ENCODE measurements around the gene SAP130. TPM values are rescaled to one million over a fixed set of nuclear protein-coding genes. Genes with fewer than 3 reads are reported as not detected.
"Not testable (repeated sequence)": the region's sequence is repeated elsewhere in the genome, so short reads cannot be mapped to it uniquely, and the experiment has no call there.

The SAP130 gene
- total and polyA plus RNA-seq, 9 donors, result 4.5 to 17.2 (median 13.8) TPM

GRCh38 chr2:127935337-127935736 lies 92.5 kb downstream of the SAP130 start:
- no peaks in the 10 kb centered on the region for H3K4me1 ChIP-seq (ENCODE audit: control insufficient read depth, insufficient read depth, low read length)
- H3K4me3 ChIP-seq (ENCODE audit: low read length), result no peak overlapping the region
- 70% methylated on average over 2 of the region's 6 CpGs for WGBS (ENCODE audit: insufficient coverage)
- no peak overlapping the region for H3K27ac ChIP-seq (ENCODE audit: low read length)
- H3K36me3 ChIP-seq (ENCODE audit: control insufficient read depth, insufficient read depth, low read length), result no peaks in the 10 kb centered on the region
- no peaks in the 10 kb centered on the region for H3K27me3 ChIP-seq (ENCODE audit: control insufficient read depth, insufficient read depth, low read length)
- H3K9me3 ChIP-seq (replicated peaks; ENCODE audit: control insufficient read depth, low read depth, low read length), result no peaks in the 10 kb centered on the region
- DNase-seq, result no peak

GRCh38 chr2:127932199-127932876 lies 95.5 kb downstream of the SAP130 start:
- Histone ChIP-seq H3K4me1 (ENCODE audit: control insufficient read depth, insufficient read depth, low read length) (no peaks in the 10 kb centered on the region), H3K27ac (ENCODE audit: low read length) (no peak overlapping the region), H3K4me3 (ENCODE audit: low read length) (no peak overlapping the region), H3K36me3 (ENCODE audit: control insufficient read depth, insufficient read depth, low read length) (no peaks in the 10 kb centered on the region), H3K9me3 (replicated peaks; ENCODE audit: control insufficient read depth, low read depth, low read length) (no peaks in the 10 kb centered on the region), H3K27me3 (ENCODE audit: control insufficient read depth, insufficient read depth, low read length) (no peaks in the 10 kb centered on the region)
- 80% methylated on average over 1 of the region's 7 CpGs for WGBS (ENCODE audit: insufficient coverage)
- DNase-seq, result no peak

GRCh38 chr2:127929449-127929848 lies 98.4 kb downstream of the SAP130 start:
- DNase-seq, result no peak
- no peaks in the 10 kb centered on the region for H3K9me3 ChIP-seq (replicated peaks; ENCODE audit: control insufficient read depth, low read depth, low read length)
- H3K4me1 ChIP-seq (ENCODE audit: control insufficient read depth, insufficient read depth, low read length), result no peaks in the 10 kb centered on the region
- no peaks in the 10 kb centered on the region for H3K36me3 ChIP-seq (ENCODE audit: control insufficient read depth, insufficient read depth, low read length)
- no peak overlapping the region for H3K27ac ChIP-seq (ENCODE audit: low read length)
- no CpG with 5 or more reads among the region's 1 CpG for WGBS (ENCODE audit: insufficient coverage)
- no peak overlapping the region for H3K4me3 ChIP-seq (ENCODE audit: low read length)
- H3K27me3 ChIP-seq (ENCODE audit: control insufficient read depth, insufficient read depth, low read length), result no peaks in the 10 kb centered on the region

GRCh38 chr2:127927384-127927783 lies 100.5 kb downstream of the SAP130 start:
- Histone ChIP-seq H3K4me1 (ENCODE audit: control insufficient read depth, insufficient read depth, low read length) (no peaks in the 10 kb centered on the region), H3K36me3 (ENCODE audit: control insufficient read depth, insufficient read depth, low read length) (no peaks in the 10 kb centered on the region), H3K27ac (ENCODE audit: low read length) (no peak overlapping the region), H3K9me3 (replicated peaks; ENCODE audit: control insufficient read depth, low read depth, low read length) (no peaks in the 10 kb centered on the region), H3K4me3 (ENCODE audit: low read length) (no peak overlapping the region), H3K27me3 (ENCODE audit: control insufficient read depth, insufficient read depth, low read length) (no peaks in the 10 kb centered on the region)
- DNase-seq, result no peak
- WGBS (ENCODE audit: insufficient coverage), result no CpG with 5 or more reads among the region's 3 CpGs

- no peak overlapping the region for H3K4me3 ChIP-seq (ENCODE audit: low read length)
- 95% methylated on average over 4 of the region's 4 CpGs for WGBS (ENCODE audit: insufficient coverage)
- H3K9me3 ChIP-seq (replicated peaks; ENCODE audit: control insufficient read depth, low read depth, low read length), result no peaks in the 10 kb centered on the region
- H3K27me3 ChIP-seq (ENCODE audit: control insufficient read depth, insufficient read depth, low read length), result no peaks in the 10 kb centered on the region
- H3K4me1 ChIP-seq (ENCODE audit: control insufficient read depth, insufficient read depth, low read length), result no peaks in the 10 kb centered on the region
- no peak for DNase-seq
- H3K36me3 ChIP-seq (ENCODE audit: control insufficient read depth, insufficient read depth, low read length), result no peaks in the 10 kb centered on the region
- H3K27ac ChIP-seq (ENCODE audit: low read length), result no peak overlapping the region
Observed at GRCh38 chr2:127917916-127918315, 109.9 kb downstream of the SAP130 start.

- DNase-seq, result no peak
- WGBS (ENCODE audit: insufficient coverage), result 80% methylated on average over 1 of the region's 8 CpGs
- no peaks in the 10 kb centered on the region for H3K27me3 ChIP-seq (ENCODE audit: control insufficient read depth, insufficient read depth, low read length)
- H3K36me3 ChIP-seq (ENCODE audit: control insufficient read depth, insufficient read depth, low read length), result no peaks in the 10 kb centered on the region
- H3K4me3 ChIP-seq (ENCODE audit: low read length), result no peak overlapping the region
- H3K9me3 ChIP-seq (replicated peaks; ENCODE audit: control insufficient read depth, low read depth, low read length), result no peaks in the 10 kb centered on the region
- H3K27ac ChIP-seq (ENCODE audit: low read length), result no peak overlapping the region
- H3K4me1 ChIP-seq (ENCODE audit: control insufficient read depth, insufficient read depth, low read length), result no peaks in the 10 kb centered on the region
Observed at GRCh38 chr2:127913808-127914457, 113.9 kb downstream of the SAP130 start.

- Histone ChIP-seq H3K9me3 (replicated peaks; ENCODE audit: control insufficient read depth, low read depth, low read length) (no peaks in the 10 kb centered on the region), H3K27ac (ENCODE audit: low read length) (no peak overlapping the region), H3K27me3 (ENCODE audit: control insufficient read depth, insufficient read depth, low read length) (no peaks in the 10 kb centered on the region), H3K4me1 (ENCODE audit: control insufficient read depth, insufficient read depth, low read length) (no peaks in the 10 kb centered on the region), H3K36me3 (ENCODE audit: control insufficient read depth, insufficient read depth, low read length) (no peaks in the 10 kb centered on the region), H3K4me3 (ENCODE audit: low read length) (no peak overlapping the region)
- WGBS (ENCODE audit: insufficient coverage), result no CpG with 5 or more reads among the region's 2 CpGs
- DNase-seq, result no peak
Observed at GRCh38 chr2:127911737-127912136, 116.1 kb downstream of the SAP130 start.

- no peak overlapping the region for H3K4me3 ChIP-seq (ENCODE audit: low read length)
- H3K4me1 ChIP-seq (ENCODE audit: control insufficient read depth, insufficient read depth, low read length), result no peaks in the 10 kb centered on the region
- no peak overlapping the region for H3K27ac ChIP-seq (ENCODE audit: low read length)
- H3K36me3 ChIP-seq (ENCODE audit: control insufficient read depth, insufficient read depth, low read length), result no peaks in the 10 kb centered on the region
- no peaks in the 10 kb centered on the region for H3K9me3 ChIP-seq (replicated peaks; ENCODE audit: control insufficient read depth, low read depth, low read length)
- no peaks in the 10 kb centered on the region for H3K27me3 ChIP-seq (ENCODE audit: control insufficient read depth, insufficient read depth, low read length)
- no peak for DNase-seq
- 100% methylated on average over 1 of the region's 3 CpGs for WGBS (ENCODE audit: insufficient coverage)
Observed at GRCh38 chr2:127910415-127910814, 117.4 kb downstream of the SAP130 start.

- Histone ChIP-seq H3K27ac (ENCODE audit: low read length) (no peak overlapping the region), H3K27me3 (ENCODE audit: control insufficient read depth, insufficient read depth, low read length) (no peaks in the 10 kb centered on the region), H3K4me1 (ENCODE audit: control insufficient read depth, insufficient read depth, low read length) (no peaks in the 10 kb centered on the region), H3K36me3 (ENCODE audit: control insufficient read depth, insufficient read depth, low read length) (no peaks in the 10 kb centered on the region), H3K9me3 (replicated peaks; ENCODE audit: control insufficient read depth, low read depth, low read length) (no peaks in the 10 kb centered on the region), H3K4me3 (ENCODE audit: low read length) (no peak overlapping the region)
- 76% methylated on average over 5 of the region's 6 CpGs for WGBS (ENCODE audit: insufficient coverage)
- DNase-seq, result no peak
Observed at GRCh38 chr2:127909019-127909418, 118.8 kb downstream of the SAP130 start.

- H3K9me3 ChIP-seq (replicated peaks; ENCODE audit: control insufficient read depth, low read depth, low read length); H3K27me3 ChIP-seq (ENCODE audit: control insufficient read depth, insufficient read depth, low read length); H3K27ac ChIP-seq (ENCODE audit: low read length); H3K36me3 ChIP-seq (ENCODE audit: control insufficient read depth, insufficient read depth, low read length); DNase-seq; H3K4me3 ChIP-seq (ENCODE audit: low read length); H3K4me1 ChIP-seq (ENCODE audit: control insufficient read depth, insufficient read depth, low read length): not testable (repeated sequence)
- WGBS (ENCODE audit: insufficient coverage), result 95% methylated on average over 8 of the region's 12 CpGs
Observed at GRCh38 chr2:127907733-127908400, 120.0 kb downstream of the SAP130 start.
